CD4-positive, CD25-positive, alpha-beta regulatory T cell (primary cell): ENCODE measurements around the gene MMP14. TPM values are rescaled to one million over a fixed set of nuclear protein-coding genes. Genes with fewer than 3 reads are reported as not detected.
"Not testable (repeated sequence)": the region's sequence is repeated elsewhere in the genome, so short reads cannot be mapped to it uniquely, and the experiment has no call there.

Source experiments
- ATAC-seq, 2 donors: fragments of 150-1000 bp; cut with Tn5 transposase; one replicate each; pipeline ENCODE4 v1.10.0; 2021; ENCODE audit warnings: low read depth in 2 of 2, moderate number of reproducible peaks in 2 of 2, moderate library complexity in 1 of 2
- DNase-seq, 3 donors: peaks; one replicate each; pipeline versions ENCODE4 v3.0.0 to v3.0.0-alpha.2; 2012 to 2022; ENCODE audit warnings: mixed read lengths in 1 of 3
- H3K27ac ChIP-seq: one replicate; pipeline ENCODE4 v1.7.0; 2013; ENCODE audit warnings: mild to moderate bottlenecking, low read length; ENCODE audit not compliant: insufficient read depth, poor library complexity, severe bottlenecking
- H3K27me3 ChIP-seq: one replicate; pipeline ENCODE4 v1.7.0; 2013; ENCODE audit warnings: low read length; ENCODE audit not compliant: control insufficient read depth, insufficient read depth
- H3K36me3 ChIP-seq: one replicate; pipeline ENCODE4 v1.7.0; 2013; ENCODE audit warnings: mild to moderate bottlenecking, low read length, moderate library complexity; ENCODE audit not compliant: control insufficient read depth, insufficient read depth
- H3K4me1 ChIP-seq: 2 replicates; pipeline ENCODE4 v1.7.0; 2013; ENCODE audit warnings: mild to moderate bottlenecking, low read length; ENCODE audit not compliant: insufficient read depth, control insufficient read depth, poor library complexity, severe bottlenecking
- H3K4me3 ChIP-seq: one replicate; pipeline ENCODE4 v1.7.0; 2013; ENCODE audit warnings: low read depth, mild to moderate bottlenecking, low read length, moderate library complexity
- H3K9me3 ChIP-seq, 2 experiments: 1 replicate in 1 of 2; 2 replicates in 1 of 2; pipeline ENCODE4 v1.7.0; 2013; ENCODE audit warnings: low read length in 2 of 2, mild to moderate bottlenecking in 1 of 2, moderate library complexity in 1 of 2; ENCODE audit not compliant: control insufficient read depth in 2 of 2
- H3K27ac Mint-ChIP-seq, 3 donors: one replicate each; pipeline ENCODE4 v1.8.0; 2020 to 2022; ENCODE audit warnings: mild to moderate bottlenecking in 3 of 3, mixed read lengths in 3 of 3, moderate library complexity in 2 of 3
- H3K27me3 Mint-ChIP-seq: one replicate; pipeline ENCODE4 v1.8.0; 2022; ENCODE audit warnings: mild to moderate bottlenecking, mixed read lengths
- H3K36me3 Mint-ChIP-seq: one replicate; pipeline ENCODE4 v1.8.0; 2020; ENCODE audit warnings: mixed read lengths
- H3K4me1 Mint-ChIP-seq, 4 donors: one replicate each; pipeline ENCODE4 v1.8.0; 2020 to 2022; ENCODE audit warnings: mixed read lengths in 4 of 4, mild to moderate bottlenecking in 1 of 4
- H3K4me3 Mint-ChIP-seq, 4 donors: one replicate each; pipeline ENCODE4 v1.8.0; 2020 to 2022; ENCODE audit warnings: mild to moderate bottlenecking in 4 of 4, mixed read lengths in 4 of 4, moderate library complexity in 3 of 4
- H3K9me3 Mint-ChIP-seq, 7 donors: one replicate each; pipeline ENCODE4 v1.8.0; 2020 to 2022; ENCODE audit warnings: mixed read lengths in 7 of 7, mild to moderate bottlenecking in 3 of 7, moderate library complexity in 2 of 7
- polyA plus RNA-seq, 4 donors: library from polyadenylated mRNA; unstranded; fragments of 300-500 nt; fragmentation: Illumina TruSeq; gene quantifications; one replicate each; pipeline ENCODE4 v1.2.3, GENCODE V29; 2021
- total RNA-seq: library from RNA; stranded (reverse); gene quantifications from one replicate; pipeline ENCODE4 v1.2.3, GENCODE V29; 2022

The MMP14 gene
- total and polyA plus RNA-seq, 5 donors from 2014 or later = 1.0 TPM; not detected in 4

GRCh38 chr14:22797017-22797917, 39.1 kb upstream of the MMP14 start:
- H3K9me3 Mint-ChIP-seq = no peaks in the 10 kb centered on the region
- H3K9me3 ChIP-seq = no peaks in the 10 kb centered on the region
- DNase-seq (no peak), ATAC-seq (no peak)
- H3K4me1 ChIP-seq = no peaks in the 10 kb centered on the region
- H3K27ac Mint-ChIP-seq = no peak overlapping the region
- no peak overlapping the region for H3K4me3 Mint-ChIP-seq
- H3K27me3 ChIP-seq = peaks cover 18% of the 10 kb centered on the region
- H3K4me3 ChIP-seq = no peak overlapping the region
- no peaks in the 10 kb centered on the region for H3K4me1 Mint-ChIP-seq
- H3K36me3 ChIP-seq = no peaks in the 10 kb centered on the region
- H3K27ac ChIP-seq = no peak overlapping the region
- peaks cover 38% of the 10 kb centered on the region for H3K27me3 Mint-ChIP-seq
- no peaks in the 10 kb centered on the region for H3K36me3 Mint-ChIP-seq

- Histone ChIP-seq H3K9me3 (no peaks in the 10 kb centered on the region), H3K36me3 (no peaks in the 10 kb centered on the region), H3K27ac (no peak overlapping the region), H3K4me1 (no peaks in the 10 kb centered on the region), H3K4me3 (no peak overlapping the region), H3K27me3 (peaks cover 18% of the 10 kb centered on the region)
- peaks cover 36% of the 10 kb centered on the region for H3K27me3 Mint-ChIP-seq
- H3K4me3 Mint-ChIP-seq = no peak overlapping the region
- no peaks in the 10 kb centered on the region for H3K36me3 Mint-ChIP-seq
- DNase-seq = no peak
- no peak for ATAC-seq
- no peak overlapping the region for H3K27ac Mint-ChIP-seq
- no peaks in the 10 kb centered on the region for H3K4me1 Mint-ChIP-seq
- H3K9me3 Mint-ChIP-seq = no peaks in the 10 kb centered on the region
These were observed 37.9 kb upstream of the MMP14 start for GRCh38 chr14:22798528-22798927.

- Mint-ChIP-seq H3K9me3 (no peaks in the 10 kb centered on the region), H3K4me1 (no peaks in the 10 kb centered on the region), H3K27ac (no peak overlapping the region), H3K36me3 (no peaks in the 10 kb centered on the region), H3K27me3 (peaks cover 36% of the 10 kb centered on the region), H3K4me3 (no peak overlapping the region)
- no peaks in the 10 kb centered on the region for H3K36me3 ChIP-seq
- no peak overlapping the region for H3K27ac ChIP-seq
- DNase-seq = no peak
- ATAC-seq = no peak
- H3K27me3 ChIP-seq = peaks cover 18% of the 10 kb centered on the region
- H3K4me1 ChIP-seq = no peaks in the 10 kb centered on the region
- H3K4me3 ChIP-seq = no peak overlapping the region
- H3K9me3 ChIP-seq = no peaks in the 10 kb centered on the region
These were observed 36.0 kb upstream of the MMP14 start for GRCh38 chr14:22800346-22800745.

GRCh38 chr14:22801716-22802115, 34.7 kb upstream of the MMP14 start:
- Mint-ChIP-seq H3K4me3 (no peak overlapping the region), H3K36me3 (no peaks in the 10 kb centered on the region), H3K27ac (no peak overlapping the region), H3K27me3 (peaks cover 27% of the 10 kb centered on the region), H3K9me3 (no peaks in the 10 kb centered on the region), H3K4me1 (no peaks in the 10 kb centered on the region)
- no peak for ATAC-seq
- Histone ChIP-seq H3K27ac (no peak overlapping the region), H3K36me3 (no peaks in the 10 kb centered on the region), H3K4me3 (no peak overlapping the region), H3K4me1 (no peaks in the 10 kb centered on the region), H3K9me3 (no peaks in the 10 kb centered on the region), H3K27me3 (peaks cover 18% of the 10 kb centered on the region)
- no peak for DNase-seq

- Mint-ChIP-seq H3K27me3 (peaks cover 31% of the 10 kb centered on the region), H3K4me3 (no peak overlapping the region), H3K27ac (peak overlapping the region in 1 of 3 donors; percentile 53), H3K4me1 (no peaks in the 10 kb centered on the region), H3K9me3 (peaks cover 0 to 1% (median 0%) of the 10 kb centered on the region in 7 donors), H3K36me3 (no peaks in the 10 kb centered on the region)
- Histone ChIP-seq H3K36me3 (no peaks in the 10 kb centered on the region), H3K4me1 (no peaks in the 10 kb centered on the region), H3K27ac (no peak overlapping the region), H3K4me3 (no peak overlapping the region), H3K9me3 (no peaks in the 10 kb centered on the region), H3K27me3 (peaks cover 18% of the 10 kb centered on the region)
- ATAC-seq = no peak
- DNase-seq = no peak
These were observed 33.3 kb upstream of the MMP14 start for GRCh38 chr14:22802860-22803686.

GRCh38 chr14:22803687-22803974, 32.8 kb upstream of the MMP14 start:
- H3K27ac ChIP-seq = no peak overlapping the region
- Mint-ChIP-seq H3K9me3 (peaks cover 0 to 1% (median 0%) of the 10 kb centered on the region in 7 donors), H3K27ac (peak overlapping the region in 1 of 3 donors; percentile 53), H3K36me3 (no peaks in the 10 kb centered on the region), H3K4me3 (no peak overlapping the region), H3K27me3 (peaks cover 31% of the 10 kb centered on the region), H3K4me1 (no peaks in the 10 kb centered on the region)
- no peaks in the 10 kb centered on the region for H3K4me1 ChIP-seq
- H3K9me3 ChIP-seq = no peaks in the 10 kb centered on the region
- peaks cover 12% of the 10 kb centered on the region for H3K27me3 ChIP-seq
- H3K4me3 ChIP-seq = no peak overlapping the region
- H3K36me3 ChIP-seq = no peaks in the 10 kb centered on the region
- no peak for ATAC-seq
- no peak for DNase-seq

- ATAC-seq, H3K4me3 ChIP-seq, H3K36me3 Mint-ChIP-seq, H3K4me1 ChIP-seq, H3K4me1 Mint-ChIP-seq, H3K9me3 Mint-ChIP-seq, H3K27me3 ChIP-seq, H3K27ac Mint-ChIP-seq, DNase-seq, H3K4me3 Mint-ChIP-seq, H3K27ac ChIP-seq, H3K36me3 ChIP-seq, H3K9me3 ChIP-seq: not testable (repeated sequence)
- peaks cover 25% of the 10 kb centered on the region for H3K27me3 Mint-ChIP-seq
These were observed 31.1 kb upstream of the MMP14 start for GRCh38 chr14:22805235-22805634.
